ENCODE results near the gene SEMA6A.

DNA sequence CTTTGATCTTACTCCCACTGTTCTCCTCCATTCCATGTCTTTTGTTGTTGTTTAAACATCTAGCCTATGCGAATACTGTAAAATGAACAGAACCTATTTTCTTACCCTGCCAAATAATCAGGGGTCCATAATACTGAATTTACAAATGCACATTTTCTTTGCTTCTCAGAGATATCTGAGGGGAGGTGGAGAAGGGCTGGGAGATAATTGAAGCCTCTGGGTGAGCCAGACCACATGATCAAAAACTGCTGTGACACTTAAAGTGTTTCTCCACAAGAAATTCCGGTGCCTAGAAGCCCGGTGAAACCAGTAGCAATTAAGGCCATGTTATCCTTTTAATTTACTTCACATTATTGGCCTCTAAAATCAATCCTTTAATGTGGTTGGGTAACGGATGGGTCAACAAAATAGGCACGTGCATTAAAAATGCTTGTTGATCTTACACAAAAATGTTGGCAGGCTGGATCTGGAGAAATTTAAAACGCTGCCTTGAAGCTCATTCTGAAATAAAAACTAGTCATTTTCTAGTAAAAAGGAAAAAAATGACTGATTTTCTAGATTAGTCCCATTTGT, 10.8 kb downstream of the SEMA6A start:
- TF ChIP-seq CTCF (conservative IDR thresholded peaks at IDR 0.05; ENCODE audit: low read depth, low read length) (no peak), EZH2 (IDR thresholded peaks at IDR 0.05; ENCODE audit: low read length, unreplicated experiment) (no peak), EZH2phosphoT487 (IDR thresholded peaks at IDR 0.05; ENCODE audit: borderline replicate concordance, low read length) (no peak)

Measured in PC-3 (cell line).